ENCODE results near the gene HS1BP3.

DNA sequence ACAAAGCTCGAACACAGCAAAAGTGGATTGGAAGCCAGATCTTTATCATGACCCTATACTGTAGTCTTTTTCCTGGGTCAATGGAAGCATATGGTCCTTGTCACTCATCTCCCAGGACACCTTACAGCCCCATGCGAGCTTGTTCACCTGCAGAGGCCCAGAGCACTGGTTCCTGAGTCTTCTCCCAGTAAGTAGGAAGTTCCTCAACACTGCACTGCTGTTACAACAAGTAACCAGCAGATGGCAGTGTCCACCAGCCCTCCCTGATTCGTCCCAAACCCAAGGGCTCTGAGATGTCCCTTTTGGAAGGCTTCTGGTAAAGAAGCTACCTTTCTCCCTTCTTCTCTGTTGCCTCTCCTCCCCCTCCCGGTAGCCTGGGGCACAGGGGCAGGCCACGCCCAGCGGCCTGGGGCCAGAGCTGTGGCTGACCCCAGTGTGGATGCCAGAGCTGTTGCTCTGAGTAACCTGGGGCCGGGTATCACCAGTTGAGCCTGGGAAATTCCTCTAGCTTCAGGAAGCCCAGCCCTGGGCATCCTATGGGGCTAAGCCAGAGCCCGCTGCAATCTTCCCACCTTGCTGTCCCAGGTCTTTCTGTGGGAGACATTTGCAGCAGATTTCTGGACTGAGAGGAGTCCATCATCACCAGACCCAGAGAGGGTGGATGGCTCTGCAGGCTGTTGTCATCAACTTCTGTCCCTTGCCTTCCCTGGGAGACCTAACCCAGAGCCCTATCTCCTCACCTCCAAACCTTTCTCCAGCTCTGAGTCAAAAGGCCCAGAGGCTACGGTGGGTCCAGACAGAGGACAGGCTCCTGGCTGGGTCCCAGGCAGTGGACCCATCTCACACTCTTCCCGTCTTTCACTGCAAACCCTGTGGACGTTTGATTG, 10.8 kb upstream of the HS1BP3 start:
- TF ChIP-seq CHD1 (IDR thresholded peaks at IDR 0.05; ENCODE audit: low read depth, low read length) (no peak), POLR2A (IDR thresholded peaks at IDR 0.05; ENCODE audit: low read depth, low read length) (peak; percentile 50; the same call in 1 of the 2 replicates), NFE2L2 (IDR thresholded peaks at IDR 0.05; ENCODE audit: low read depth, low read length) (no peak), RAD21 (IDR thresholded peaks at IDR 0.05; ENCODE audit: low read length) (peak; percentile 99)
- TF ChIP-seq, protein P1, sequence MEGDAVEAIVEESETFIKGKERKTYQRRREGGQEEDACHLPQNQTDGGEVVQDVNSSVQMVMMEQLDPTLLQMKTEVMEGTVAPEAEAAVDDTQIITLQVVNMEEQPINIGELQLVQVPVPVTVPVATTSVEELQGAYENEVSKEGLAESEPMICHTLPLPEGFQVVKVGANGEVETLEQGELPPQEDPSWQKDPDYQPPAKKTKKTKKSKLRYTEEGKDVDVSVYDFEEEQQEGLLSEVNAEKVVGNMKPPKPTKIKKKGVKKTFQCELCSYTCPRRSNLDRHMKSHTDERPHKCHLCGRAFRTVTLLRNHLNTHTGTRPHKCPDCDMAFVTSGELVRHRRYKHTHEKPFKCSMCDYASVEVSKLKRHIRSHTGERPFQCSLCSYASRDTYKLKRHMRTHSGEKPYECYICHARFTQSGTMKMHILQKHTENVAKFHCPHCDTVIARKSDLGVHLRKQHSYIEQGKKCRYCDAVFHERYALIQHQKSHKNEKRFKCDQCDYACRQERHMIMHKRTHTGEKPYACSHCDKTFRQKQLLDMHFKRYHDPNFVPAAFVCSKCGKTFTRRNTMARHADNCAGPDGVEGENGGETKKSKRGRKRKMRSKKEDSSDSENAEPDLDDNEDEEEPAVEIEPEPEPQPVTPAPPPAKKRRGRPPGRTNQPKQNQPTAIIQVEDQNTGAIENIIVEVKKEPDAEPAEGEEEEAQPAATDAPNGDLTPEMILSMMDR (conservative IDR thresholded peaks at IDR 0.05; ENCODE audit: low read depth, low read length) = peak; percentile 96
